Suprapubic skin (tissue), 4 donors: ENCODE data around the gene ELMO1. TPM values are rescaled to one million over a fixed set of nuclear protein-coding genes. Genes with fewer than 3 reads are reported as not detected.

ENCODE experiments used
- DNase-seq, 2 donors: peaks; one replicate each; pipeline ENCODE4 v3.0.0-alpha.2; 2019; ENCODE audit warnings: low spot score in 2 of 2
- H3K27ac ChIP-seq: fragments of 200-600 bp; sonication (generic); one replicate; pipeline ENCODE4 v1.5.1; 2019
- H3K27me3 ChIP-seq: fragments of 200-600 bp; sonication (generic); one replicate; pipeline ENCODE4 v1.5.1; 2019
- H3K36me3 ChIP-seq: fragments of 200-600 bp; sonication (generic); one replicate; pipeline ENCODE4 v1.5.1; 2019
- H3K4me1 ChIP-seq: fragments of 200-600 bp; sonication (generic); one replicate; pipeline ENCODE4 v1.5.1; 2019
- H3K4me3 ChIP-seq: fragments of 200-600 bp; sonication (generic); one replicate; pipeline ENCODE4 v1.5.1; 2019; ENCODE audit warnings: mild to moderate bottlenecking
- H3K9me3 ChIP-seq: fragments of 200-600 bp; sonication (generic); one replicate; pipeline ENCODE4 v1.5.1; 2019
- EP300 ChIP-seq: sonication (generic); formaldehyde crosslinking; IDR thresholded peaks from one replicate; pipeline ENCODE4 v1.6.1; 2017; ENCODE audit warnings: antibody characterized with exemption
- POLR2A ChIP-seq, 2 donors: fragments of 450-650 bp; IDR thresholded peaks; one replicate each; pipeline ENCODE4 v1.6.1; 2017; ENCODE audit warnings: antibody characterized with exemption in 2 of 2, mild to moderate bottlenecking in 2 of 2, moderate library complexity in 2 of 2
- POLR2AphosphoS5 ChIP-seq, 3 donors: sonication (generic); formaldehyde crosslinking; IDR thresholded peaks; one replicate each; pipeline ENCODE4 v1.6.1; 2017; ENCODE audit warnings: antibody characterized with exemption in 3 of 3
- WGBS: methylation state at CpG from one replicate; pipeline ENCODE4 v1.1.5; 2018; 5-methylcytosine and 5-hydroxymethylcytosine counted together
- total RNA-seq, 4 donors: library from RNA; depleted of rRNA; stranded (reverse); fragments of >200 nt; gene quantifications; one replicate each; pipeline ENCODE4 v1.1.0, GENCODE V29; 2016
- TF ChIP-seq, protein P1 (sequence below), 2 donors: fragments of 200-600 bp in 1 of 2; fragments of 450-650 bp in 1 of 2; sonication (generic) in 1 of 2; IDR thresholded peaks; one replicate each; pipeline ENCODE4 v1.5.1; 2016 to 2019; ENCODE audit warnings: antibody characterized with exemption in 2 of 2, mild to moderate bottlenecking in 1 of 2, moderate library complexity in 1 of 2

ELMO1 gene
- total RNA-seq, 4 donors from 2014 or later = 9.8 to 49.6 (median 22.2) TPM

- no peak overlapping the region for H3K27ac ChIP-seq
- DNase-seq = no peak
- no peak overlapping the region for H3K4me3 ChIP-seq
- H3K27me3 ChIP-seq = no peaks in the 10 kb centered on the region
- 65% methylated on average over 2 of the region's 2 CpGs for WGBS
- H3K4me1 ChIP-seq = peaks cover 10% of the 10 kb centered on the region
- H3K9me3 ChIP-seq = no peaks in the 10 kb centered on the region
- no peaks in the 10 kb centered on the region for H3K36me3 ChIP-seq
- TF ChIP-seq EP300 (no peak), POLR2A (IDR thresholded peaks at IDR 0.05) (no peak)
- TF ChIP-seq, protein P1, sequence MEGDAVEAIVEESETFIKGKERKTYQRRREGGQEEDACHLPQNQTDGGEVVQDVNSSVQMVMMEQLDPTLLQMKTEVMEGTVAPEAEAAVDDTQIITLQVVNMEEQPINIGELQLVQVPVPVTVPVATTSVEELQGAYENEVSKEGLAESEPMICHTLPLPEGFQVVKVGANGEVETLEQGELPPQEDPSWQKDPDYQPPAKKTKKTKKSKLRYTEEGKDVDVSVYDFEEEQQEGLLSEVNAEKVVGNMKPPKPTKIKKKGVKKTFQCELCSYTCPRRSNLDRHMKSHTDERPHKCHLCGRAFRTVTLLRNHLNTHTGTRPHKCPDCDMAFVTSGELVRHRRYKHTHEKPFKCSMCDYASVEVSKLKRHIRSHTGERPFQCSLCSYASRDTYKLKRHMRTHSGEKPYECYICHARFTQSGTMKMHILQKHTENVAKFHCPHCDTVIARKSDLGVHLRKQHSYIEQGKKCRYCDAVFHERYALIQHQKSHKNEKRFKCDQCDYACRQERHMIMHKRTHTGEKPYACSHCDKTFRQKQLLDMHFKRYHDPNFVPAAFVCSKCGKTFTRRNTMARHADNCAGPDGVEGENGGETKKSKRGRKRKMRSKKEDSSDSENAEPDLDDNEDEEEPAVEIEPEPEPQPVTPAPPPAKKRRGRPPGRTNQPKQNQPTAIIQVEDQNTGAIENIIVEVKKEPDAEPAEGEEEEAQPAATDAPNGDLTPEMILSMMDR (IDR thresholded peaks at IDR 0.05) = no peak
These were observed 200.8 kb downstream of the ELMO1 start for GRCh38 chr7:37247861-37248260.

- no peaks in the 10 kb centered on the region for H3K36me3 ChIP-seq
- no peak for DNase-seq
- TF ChIP-seq POLR2A (IDR thresholded peaks at IDR 0.05) (no peak), EP300 (no peak), POLR2AphosphoS5 (IDR thresholded peaks at IDR 0.05) (no peak)
- TF ChIP-seq, protein P1 (IDR thresholded peaks at IDR 0.05) = no peak
- 77% methylated on average over 5 of the region's 5 CpGs for WGBS
- H3K27ac ChIP-seq = no peak overlapping the region
- H3K4me1 ChIP-seq = peaks cover 7% of the 10 kb centered on the region
- H3K27me3 ChIP-seq = no peaks in the 10 kb centered on the region
- no peak overlapping the region for H3K4me3 ChIP-seq
- H3K9me3 ChIP-seq = no peaks in the 10 kb centered on the region
These were observed 203.1 kb downstream of the ELMO1 start for GRCh38 chr7:37245590-37245989.

- Histone ChIP-seq H3K27ac (no peak overlapping the region), H3K9me3 (no peaks in the 10 kb centered on the region), H3K27me3 (no peaks in the 10 kb centered on the region), H3K4me1 (no peaks in the 10 kb centered on the region), H3K4me3 (no peak overlapping the region), H3K36me3 (no peaks in the 10 kb centered on the region)
- TF ChIP-seq EP300 (no peak), POLR2AphosphoS5 (IDR thresholded peaks at IDR 0.05) (no peak), POLR2A (IDR thresholded peaks at IDR 0.05) (no peak)
- TF ChIP-seq, protein P1 (IDR thresholded peaks at IDR 0.05) = no peak
- DNase-seq = no peak
- WGBS = 72% methylated on average over 1 of the region's 1 CpG
These were observed 211.8 kb downstream of the ELMO1 start for GRCh38 chr7:37236906-37237305.

GRCh38 chr7:37235813-37236212 lies 212.9 kb downstream of the ELMO1 start:
- WGBS = 81% methylated on average over 4 of the region's 4 CpGs
- no peak for DNase-seq
- no peak overlapping the region for H3K27ac ChIP-seq

GRCh38 chr7:37234928-37235327 lies 213.7 kb downstream of the ELMO1 start:
- no peak for DNase-seq
- Histone ChIP-seq H3K4me1 (no peaks in the 10 kb centered on the region), H3K36me3 (no peaks in the 10 kb centered on the region), H3K4me3 (no peak overlapping the region), H3K27ac (no peak overlapping the region), H3K27me3 (no peaks in the 10 kb centered on the region), H3K9me3 (no peaks in the 10 kb centered on the region)
- TF ChIP-seq POLR2AphosphoS5 (IDR thresholded peaks at IDR 0.05) (no peak), EP300 (no peak), POLR2A (IDR thresholded peaks at IDR 0.05) (no peak)
- TF ChIP-seq, protein P1 (IDR thresholded peaks at IDR 0.05) = peak in 1 of 2 donors; percentile 40
- WGBS = 33% methylated on average over 1 of the region's 1 CpG

More at GRCh38 chr7:37235813-37236212, 212.9 kb downstream of the ELMO1 start:
- TF ChIP-seq, protein P1 (IDR thresholded peaks at IDR 0.05) = no peak
- no peak for TF ChIP-seq POLR2AphosphoS5 (IDR thresholded peaks at IDR 0.05)
- TF ChIP-seq POLR2A (IDR thresholded peaks at IDR 0.05) = no peak
- TF ChIP-seq EP300 = no peak
- Histone ChIP-seq H3K36me3 (no peaks in the 10 kb centered on the region), H3K4me3 (no peak overlapping the region), H3K4me1 (no peaks in the 10 kb centered on the region), H3K9me3 (no peaks in the 10 kb centered on the region), H3K27me3 (no peaks in the 10 kb centered on the region)
